HepG2 (cell line): ENCODE results near the gene ITGAV. TPM values are rescaled to one million over a fixed set of nuclear protein-coding genes. Genes with fewer than 3 reads are reported as not detected.

Experiments
- ATF7-NPFF ChIP-seq: sonication (generic); formaldehyde crosslinking; IDR thresholded peaks from 2 replicates; pipeline ENCODE4 v1.8.1; 2023; ENCODE audit warnings: mild to moderate bottlenecking, low read depth, missing genetic modification reagents, moderate library complexity
- HOXA9 ChIP-seq: sonication (generic); formaldehyde crosslinking; IDR thresholded peaks from 2 replicates; pipeline ENCODE4 v1.8.1; 2022; ENCODE audit warnings: missing genetic modification reagents, mild to moderate bottlenecking, moderate library complexity, borderline replicate concordance
- JDP2 ChIP-seq: sonication (generic); formaldehyde crosslinking; IDR thresholded peaks from 2 replicates; pipeline ENCODE4 v1.8.1; 2022; ENCODE audit warnings: missing genetic modification reagents, borderline replicate concordance
- KMT2B ChIP-seq: IDR thresholded peaks from 2 replicates; pipeline ENCODE4 v1.6.1; 2016; ENCODE audit warnings: missing genetic modification reagents, missing compliant biosample characterization
- SMAD3 ChIP-seq: sonication (generic); formaldehyde crosslinking; IDR thresholded peaks from 2 replicates; pipeline ENCODE4 v1.4.0; 2020; ENCODE audit warnings: missing genetic modification reagents
- ZBTB42 ChIP-seq: sonication (generic); formaldehyde crosslinking; IDR thresholded peaks from 2 replicates; pipeline ENCODE4 v1.5.0; 2020; ENCODE audit warnings: mild to moderate bottlenecking, missing genetic modification reagents
- ZFP36L1 ChIP-seq: sonication (generic); formaldehyde crosslinking; IDR thresholded peaks from 2 replicates; pipeline ENCODE4 v1.8.0; 2022; ENCODE audit warnings: mild to moderate bottlenecking, missing genetic modification reagents, moderate library complexity
- ZNF496 ChIP-seq: sonication (generic); formaldehyde crosslinking; IDR thresholded peaks from 2 replicates; pipeline ENCODE4 v1.8.1; 2023; ENCODE audit warnings: mild to moderate bottlenecking, moderate library complexity, missing genetic modification reagents; ENCODE audit not compliant: insufficient replicate concordance
- polyA plus RNA-seq, 8 experiments: library from polyadenylated mRNA; depleted of rRNA in 3 of 8; stranded (reverse) in 7 of 8; unstranded in 1 of 8; fragments of >200 nt; fragmentation: Illumina TruSeq in 4 of 8; extraction: Trizol in 4 of 8; gene quantifications; 2 replicates each; pipeline versions ENCODE4 v1.2.1 to v1.2.3, GENCODE V29; 2011 to 2016; ENCODE audit warnings: low read depth in 4 of 8, missing spikeins in 1 of 8, mixed read lengths in 1 of 8; ENCODE audit not compliant: insufficient read depth in 1 of 8
- total RNA-seq, 5 experiments: library from RNA; depleted of rRNA; stranded (reverse); fragments of >200 nt; fragmentation: Illumina TruSeq; extraction: Trizol; gene quantifications; 2 replicates each; pipeline ENCODE4 v1.2.3, GENCODE V29; 2016; ENCODE audit warnings: low read depth in 1 of 5
- TF ChIP-seq, protein P1 (sequence below): sonication (generic); formaldehyde crosslinking; IDR thresholded peaks from 2 replicates; pipeline ENCODE4 v1.4.0; 2020; ENCODE audit warnings: mild to moderate bottlenecking, low read depth, missing genetic modification reagents
- TF ChIP-seq, protein P2 (sequence below): sonication (generic); formaldehyde crosslinking; IDR thresholded peaks from 2 replicates; pipeline ENCODE4 v1.8.1; 2022; ENCODE audit warnings: mild to moderate bottlenecking, missing genetic modification reagents
- TF ChIP-seq, protein P3 (sequence below): sonication (generic); formaldehyde crosslinking; IDR thresholded peaks from 2 replicates; pipeline ENCODE4 v1.4.0; 2020; ENCODE audit warnings: missing genetic modification reagents
- TF ChIP-seq, protein P4 (sequence below): sonication (generic); formaldehyde crosslinking; IDR thresholded peaks from 2 replicates; pipeline ENCODE4 v1.5.0; 2020; ENCODE audit warnings: missing genetic modification reagents
- TF ChIP-seq, protein P5 (sequence below): IDR thresholded peaks from 2 replicates; pipeline ENCODE4 v1.6.1; 2016
- TF ChIP-seq, protein P6 (sequence below): sonication (generic); formaldehyde crosslinking; IDR thresholded peaks from 2 replicates; pipeline ENCODE4 v1.5.1; 2020; ENCODE audit warnings: missing genetic modification reagents, mild to moderate bottlenecking, borderline replicate concordance
- TF ChIP-seq, protein P7 (sequence below): sonication (generic); formaldehyde crosslinking; IDR thresholded peaks from 2 replicates; pipeline ENCODE4 v1.5.1; 2020; ENCODE audit warnings: mild to moderate bottlenecking, missing genetic modification reagents

Gene ITGAV
- total and polyA plus RNA-seq, 2 of the 13 experiments (the other 11 are each of a cell fraction or from before 2014, with no cell fraction given) = 59.1 to 60.4 TPM

DNA sequence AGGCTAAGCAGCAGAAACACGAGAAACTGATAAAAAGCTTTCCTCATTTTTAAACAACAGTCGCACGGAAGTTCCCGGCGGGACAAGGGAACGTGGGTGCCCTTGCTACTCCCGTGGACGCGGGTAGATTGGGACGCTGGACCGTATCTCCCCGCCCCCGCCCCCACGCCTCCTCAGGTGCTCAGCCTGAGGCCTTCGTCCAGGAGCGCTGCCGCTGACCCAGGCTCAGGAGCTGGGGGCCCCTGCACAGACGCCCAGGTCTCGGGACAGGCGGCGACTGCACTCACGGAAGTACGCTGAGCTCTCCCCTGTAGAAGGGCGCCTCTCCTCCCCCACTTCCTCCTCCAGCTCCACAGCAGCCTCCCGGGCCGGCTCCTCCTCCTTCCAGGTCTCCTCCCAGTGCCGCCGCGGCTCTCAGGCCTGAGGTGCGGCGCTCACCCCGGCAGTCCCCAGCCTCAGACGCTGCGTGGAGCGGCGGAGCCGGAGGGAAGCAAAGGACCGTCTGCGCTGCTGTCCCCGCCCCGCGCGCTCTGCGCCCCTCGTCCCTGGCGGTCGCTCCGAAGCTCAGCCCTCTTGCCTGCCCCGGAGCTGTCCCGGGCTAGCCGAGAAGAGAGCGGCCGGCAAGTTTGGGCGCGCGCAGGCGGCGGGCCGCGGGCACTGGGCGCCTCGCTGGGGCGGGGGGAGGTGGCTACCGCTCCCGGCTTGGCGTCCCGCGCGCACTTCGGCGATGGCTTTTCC, at the start of gene ITGAV (continued):
- TF ChIP-seq, protein P1, sequence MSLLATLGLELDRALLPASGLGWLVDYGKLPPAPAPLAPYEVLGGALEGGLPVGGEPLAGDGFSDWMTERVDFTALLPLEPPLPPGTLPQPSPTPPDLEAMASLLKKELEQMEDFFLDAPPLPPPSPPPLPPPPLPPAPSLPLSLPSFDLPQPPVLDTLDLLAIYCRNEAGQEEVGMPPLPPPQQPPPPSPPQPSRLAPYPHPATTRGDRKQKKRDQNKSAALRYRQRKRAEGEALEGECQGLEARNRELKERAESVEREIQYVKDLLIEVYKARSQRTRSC (CRISPR knock-in tag) = peak; percentile 70; the same call in 1 of the 2 replicates
- TF ChIP-seq, protein P2, sequence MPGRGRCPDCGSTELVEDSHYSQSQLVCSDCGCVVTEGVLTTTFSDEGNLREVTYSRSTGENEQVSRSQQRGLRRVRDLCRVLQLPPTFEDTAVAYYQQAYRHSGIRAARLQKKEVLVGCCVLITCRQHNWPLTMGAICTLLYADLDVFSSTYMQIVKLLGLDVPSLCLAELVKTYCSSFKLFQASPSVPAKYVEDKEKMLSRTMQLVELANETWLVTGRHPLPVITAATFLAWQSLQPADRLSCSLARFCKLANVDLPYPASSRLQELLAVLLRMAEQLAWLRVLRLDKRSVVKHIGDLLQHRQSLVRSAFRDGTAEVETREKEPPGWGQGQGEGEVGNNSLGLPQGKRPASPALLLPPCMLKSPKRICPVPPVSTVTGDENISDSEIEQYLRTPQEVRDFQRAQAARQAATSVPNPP (CRISPR knock-in tag) = peak; percentile 99
- TF ChIP-seq, protein P3, sequence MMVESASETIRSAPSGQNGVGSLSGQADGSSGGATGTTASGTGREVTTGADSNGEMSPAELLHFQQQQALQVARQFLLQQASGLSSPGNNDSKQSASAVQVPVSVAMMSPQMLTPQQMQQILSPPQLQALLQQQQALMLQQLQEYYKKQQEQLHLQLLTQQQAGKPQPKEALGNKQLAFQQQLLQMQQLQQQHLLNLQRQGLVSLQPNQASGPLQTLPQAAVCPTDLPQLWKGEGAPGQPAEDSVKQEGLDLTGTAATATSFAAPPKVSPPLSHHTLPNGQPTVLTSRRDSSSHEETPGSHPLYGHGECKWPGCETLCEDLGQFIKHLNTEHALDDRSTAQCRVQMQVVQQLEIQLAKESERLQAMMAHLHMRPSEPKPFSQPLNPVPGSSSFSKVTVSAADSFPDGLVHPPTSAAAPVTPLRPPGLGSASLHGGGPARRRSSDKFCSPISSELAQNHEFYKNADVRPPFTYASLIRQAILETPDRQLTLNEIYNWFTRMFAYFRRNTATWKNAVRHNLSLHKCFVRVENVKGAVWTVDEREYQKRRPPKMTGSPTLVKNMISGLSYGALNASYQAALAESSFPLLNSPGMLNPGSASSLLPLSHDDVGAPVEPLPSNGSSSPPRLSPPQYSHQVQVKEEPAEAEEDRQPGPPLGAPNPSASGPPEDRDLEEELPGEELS (CRISPR knock-in tag) = peak; percentile 82
- TF ChIP-seq ZFP36L1 (CRISPR knock-in tag) = no peak
- TF ChIP-seq, protein P4, sequence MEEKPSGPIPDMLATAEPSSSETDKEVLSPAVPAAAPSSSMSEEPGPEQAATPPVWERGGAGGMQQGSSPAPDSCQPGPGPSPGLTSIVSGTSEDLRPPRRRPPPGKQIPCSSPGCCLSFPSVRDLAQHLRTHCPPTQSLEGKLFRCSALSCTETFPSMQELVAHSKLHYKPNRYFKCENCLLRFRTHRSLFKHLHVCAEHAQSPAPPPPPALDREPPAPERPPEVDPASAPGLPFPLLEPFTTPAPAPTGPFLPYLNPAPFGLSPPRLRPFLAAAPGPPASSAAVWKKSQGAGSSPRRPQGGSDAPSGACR (CRISPR knock-in tag) = peak; percentile 75; the same call in 1 of the 2 replicates
- no peak; the same call in 1 of the 2 replicates for TF ChIP-seq ZBTB42
- TF ChIP-seq, protein P5, sequence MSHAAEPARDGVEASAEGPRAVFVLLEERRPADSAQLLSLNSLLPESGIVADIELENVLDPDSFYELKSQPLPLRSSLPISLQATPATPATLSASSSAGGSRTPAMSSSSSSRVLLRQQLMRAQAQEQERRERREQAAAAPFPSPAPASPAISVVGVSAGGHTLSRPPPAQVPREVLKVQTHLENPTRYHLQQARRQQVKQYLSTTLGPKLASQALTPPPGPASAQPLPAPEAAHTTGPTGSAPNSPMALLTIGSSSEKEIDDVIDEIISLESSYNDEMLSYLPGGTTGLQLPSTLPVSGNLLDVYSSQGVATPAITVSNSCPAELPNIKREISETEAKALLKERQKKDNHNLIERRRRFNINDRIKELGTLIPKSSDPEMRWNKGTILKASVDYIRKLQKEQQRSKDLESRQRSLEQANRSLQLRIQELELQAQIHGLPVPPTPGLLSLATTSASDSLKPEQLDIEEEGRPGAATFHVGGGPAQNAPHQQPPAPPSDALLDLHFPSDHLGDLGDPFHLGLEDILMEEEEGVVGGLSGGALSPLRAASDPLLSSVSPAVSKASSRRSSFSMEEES (CRISPR knock-in tag) = peak; percentile 72
- TF ChIP-seq KMT2B (CRISPR knock-in tag) = peak; percentile 72
- TF ChIP-seq ATF7-NPFF (CRISPR knock-in tag) = peak; percentile 89
- TF ChIP-seq, protein P6, sequence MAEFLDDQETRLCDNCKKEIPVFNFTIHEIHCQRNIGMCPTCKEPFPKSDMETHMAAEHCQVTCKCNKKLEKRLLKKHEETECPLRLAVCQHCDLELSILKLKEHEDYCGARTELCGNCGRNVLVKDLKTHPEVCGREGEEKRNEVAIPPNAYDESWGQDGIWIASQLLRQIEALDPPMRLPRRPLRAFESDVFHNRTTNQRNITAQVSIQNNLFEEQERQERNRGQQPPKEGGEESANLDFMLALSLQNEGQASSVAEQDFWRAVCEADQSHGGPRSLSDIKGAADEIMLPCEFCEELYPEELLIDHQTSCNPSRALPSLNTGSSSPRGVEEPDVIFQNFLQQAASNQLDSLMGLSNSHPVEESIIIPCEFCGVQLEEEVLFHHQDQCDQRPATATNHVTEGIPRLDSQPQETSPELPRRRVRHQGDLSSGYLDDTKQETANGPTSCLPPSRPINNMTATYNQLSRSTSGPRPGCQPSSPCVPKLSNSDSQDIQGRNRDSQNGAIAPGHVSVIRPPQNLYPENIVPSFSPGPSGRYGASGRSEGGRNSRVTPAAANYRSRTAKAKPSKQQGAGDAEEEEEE = 0 out of 2 replicates have a peak, but pooled peaks have one; percentile 50
- TF ChIP-seq, protein P7, sequence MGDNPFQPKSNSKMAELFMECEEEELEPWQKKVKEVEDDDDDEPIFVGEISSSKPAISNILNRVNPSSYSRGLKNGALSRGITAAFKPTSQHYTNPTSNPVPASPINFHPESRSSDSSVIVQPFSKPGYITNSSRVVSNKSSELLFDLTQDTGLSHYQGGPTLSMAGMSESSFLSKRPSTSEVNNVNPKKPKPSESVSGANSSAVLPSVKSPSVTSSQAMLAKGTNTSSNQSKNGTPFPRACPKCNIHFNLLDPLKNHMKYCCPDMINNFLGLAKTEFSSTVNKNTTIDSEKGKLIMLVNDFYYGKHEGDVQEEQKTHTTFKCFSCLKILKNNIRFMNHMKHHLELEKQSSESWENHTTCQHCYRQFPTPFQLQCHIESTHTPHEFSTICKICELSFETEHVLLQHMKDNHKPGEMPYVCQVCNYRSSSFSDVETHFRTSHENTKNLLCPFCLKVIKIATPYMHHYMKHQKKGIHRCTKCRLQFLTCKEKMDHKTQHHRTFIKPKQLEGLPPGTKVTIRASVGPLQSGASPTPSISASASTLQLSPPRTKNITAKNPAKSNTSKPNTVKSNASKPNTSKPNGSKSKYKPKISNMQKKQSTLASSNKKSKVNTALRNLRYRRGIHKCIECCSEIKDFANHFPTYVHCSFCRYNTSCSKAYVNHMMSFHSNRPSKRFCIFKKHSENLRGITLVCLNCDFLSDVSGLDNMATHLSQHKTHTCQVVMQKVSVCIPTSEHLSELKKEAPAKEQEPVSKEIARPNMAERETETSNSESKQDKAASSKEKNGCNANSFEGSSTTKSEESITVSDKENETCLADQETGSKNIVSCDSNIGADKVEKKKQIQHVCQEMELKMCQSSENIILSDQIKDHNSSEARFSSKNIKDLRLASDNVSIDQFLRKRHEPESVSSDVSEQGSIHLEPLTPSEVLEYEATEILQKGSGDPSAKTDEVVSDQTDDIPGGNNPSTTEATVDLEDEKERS (CRISPR knock-in tag) = peak; percentile 88; the same call in 1 of the 2 replicates
- no peak for TF ChIP-seq ZNF496
- TF ChIP-seq JDP2 = no peak; the same call in 1 of the 2 replicates
- TF ChIP-seq HOXA9 = no peak
- peak; percentile 62; the same call in 1 of the 2 replicates for TF ChIP-seq SMAD3
